ENCODE data around the gene SLCO3A1.

- TF ChIP-seq CTCF (conservative IDR thresholded peaks at IDR 0.05 in 1 of 2, IDR thresholded peaks at IDR 0.05 in 1 of 2; ENCODE audit: low read depth in 1 of 2, low read length in 2 of 2) = no peak
- no peak for TF ChIP-seq EZH2 (IDR thresholded peaks at IDR 0.05; ENCODE audit: low read length, missing control alignments)
Measured at GRCh38 chr15:91988655-91989054, 135.1 kb downstream of the SLCO3A1 start.
